Measurements from ENCODE around the gene AKAP10. TPM values are rescaled to one million over a fixed set of nuclear protein-coding genes. Genes with fewer than 3 reads are reported as not detected.
"Not testable (repeated sequence)": the region's sequence is repeated elsewhere in the genome, so short reads cannot be mapped to it uniquely, and the experiment has no call there.

The AKAP10 gene
- total RNA-seq, 2 donors from 2014 or later = 38.8 to 64.1 TPM

DNA sequence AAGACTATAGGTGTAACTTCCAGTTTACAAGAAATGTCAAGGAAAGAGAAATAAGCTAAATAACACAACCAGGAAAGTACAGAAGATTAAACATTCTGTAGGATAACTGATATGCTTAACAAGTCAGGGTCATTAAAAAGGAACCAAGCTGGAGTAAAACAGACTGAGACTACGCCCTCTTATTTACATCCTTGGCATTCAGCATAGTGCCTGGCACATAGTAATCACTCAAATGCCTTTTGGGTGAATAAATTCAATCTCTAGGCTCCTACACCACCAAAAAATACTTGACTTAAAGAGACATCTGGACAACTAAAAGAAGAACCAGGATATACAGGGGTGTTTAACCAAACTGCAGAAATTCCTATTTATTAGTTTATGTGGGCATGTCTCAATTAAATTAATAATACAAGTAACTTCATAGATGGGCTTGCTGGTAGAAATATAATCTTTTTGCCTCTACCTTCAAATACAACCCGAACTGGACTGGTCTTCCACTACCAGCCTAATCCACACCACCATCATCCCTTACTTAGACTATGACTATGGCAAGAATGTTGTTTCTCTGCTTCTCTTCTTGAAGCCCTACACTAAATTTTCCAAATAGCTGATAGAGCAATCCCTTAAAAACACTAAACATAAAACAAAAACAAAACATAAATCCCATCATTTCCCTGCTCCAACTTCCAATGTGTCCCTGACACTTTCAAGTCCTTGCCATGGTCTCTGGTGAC is 62.2 kb downstream of the AKAP10 start:
- ATAC-seq (replicated peaks) = no peak
- H3K27me3 Mint-ChIP-seq = no peaks in the 10 kb centered on the region
- H3K36me3 Mint-ChIP-seq (ENCODE audit: low read depth) = peaks cover 96% of the 10 kb centered on the region
- H3K27ac Mint-ChIP-seq = peak overlapping the region; percentile 44
- H3K4me3 Mint-ChIP-seq = no peak overlapping the region
- H3K4me1 Mint-ChIP-seq = peaks cover 11% of the 10 kb centered on the region
- H3K9me3 Mint-ChIP-seq = no peaks in the 10 kb centered on the region

DNA sequence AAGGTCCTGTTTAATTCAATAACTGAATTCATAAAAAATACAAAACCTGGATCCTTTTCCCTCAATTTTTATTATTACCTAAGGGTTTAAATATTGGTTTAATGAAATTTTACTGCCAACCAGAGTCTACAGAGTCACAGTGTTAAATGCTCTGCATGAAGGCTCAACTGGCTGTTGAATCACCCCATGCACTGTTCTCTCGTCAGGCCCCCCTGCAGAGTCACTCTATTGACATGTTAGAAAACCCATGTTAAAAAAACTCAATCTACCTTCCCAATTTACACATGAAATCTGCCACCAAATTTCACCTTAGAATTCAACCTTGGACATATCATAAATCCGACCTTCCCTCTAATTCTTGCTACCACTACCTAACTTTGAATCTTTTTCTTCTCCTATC is 66.6 kb downstream of the AKAP10 start:
- peaks cover 99% of the 10 kb centered on the region for H3K36me3 Mint-ChIP-seq (ENCODE audit: low read depth)
- H3K27ac Mint-ChIP-seq = no peak overlapping the region
- ATAC-seq (replicated peaks) = no peak

DNA sequence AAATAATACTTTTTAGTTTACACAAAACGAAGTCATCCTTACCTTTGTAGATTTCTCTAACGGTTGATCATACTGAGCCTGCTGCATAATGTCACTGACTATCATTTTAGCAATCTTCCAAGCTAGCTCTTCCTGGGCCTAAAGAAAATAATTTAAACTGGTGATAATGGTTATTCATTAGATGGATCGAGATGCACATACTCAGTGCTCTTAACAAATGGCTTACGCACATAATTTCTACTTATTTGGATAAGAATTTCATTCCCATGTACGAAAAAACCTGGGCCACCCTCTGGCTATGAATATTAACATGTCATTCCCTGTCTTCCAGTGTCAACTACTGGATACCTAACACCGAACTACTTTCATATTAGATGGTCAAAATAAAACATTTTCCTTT is 68.5 kb downstream of the AKAP10 start:
- H3K36me3 Mint-ChIP-seq (ENCODE audit: low read depth) = peaks cover 98% of the 10 kb centered on the region
- no peaks in the 10 kb centered on the region for H3K4me1 Mint-ChIP-seq
- no peak overlapping the region for H3K4me3 Mint-ChIP-seq
- no peak for ATAC-seq (replicated peaks)
- H3K27me3 Mint-ChIP-seq = no peaks in the 10 kb centered on the region
- no peaks in the 10 kb centered on the region for H3K9me3 Mint-ChIP-seq
- H3K27ac Mint-ChIP-seq = no peak overlapping the region

More for the DNA sequence above, 66.6 kb downstream of the AKAP10 start:
- Mint-ChIP-seq H3K27me3 (no peaks in the 10 kb centered on the region), H3K4me1 (peaks cover 7% of the 10 kb centered on the region), H3K4me3 (no peak overlapping the region), H3K9me3 (no peaks in the 10 kb centered on the region)

DNA sequence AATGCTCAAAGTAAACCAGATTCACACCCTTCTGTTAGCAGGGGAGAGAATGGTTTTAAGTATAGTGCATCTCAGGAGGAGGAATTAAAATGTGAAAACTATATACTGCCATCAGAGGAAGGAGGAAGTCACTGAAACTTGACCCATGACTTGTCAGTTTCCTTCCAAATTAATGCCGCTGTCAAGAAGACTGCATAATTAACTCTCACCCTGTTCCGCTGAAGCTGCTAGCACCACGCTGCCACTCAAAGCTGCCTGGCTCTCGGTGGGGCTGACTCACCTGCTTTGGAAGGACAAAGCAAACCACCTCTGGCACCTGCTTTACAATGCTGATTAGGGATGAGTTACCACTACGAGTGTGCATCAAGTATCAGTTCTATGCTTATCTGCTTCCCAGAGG is 72.1 kb downstream of the AKAP10 start:
- no peaks in the 10 kb centered on the region for H3K27me3 Mint-ChIP-seq
- H3K4me1 Mint-ChIP-seq = no peaks in the 10 kb centered on the region
- peaks cover 99% of the 10 kb centered on the region for H3K36me3 Mint-ChIP-seq (ENCODE audit: low read depth)
- no peak overlapping the region for H3K27ac Mint-ChIP-seq
- no peak overlapping the region for H3K4me3 Mint-ChIP-seq
- no peak for ATAC-seq (replicated peaks)
- H3K9me3 Mint-ChIP-seq = no peaks in the 10 kb centered on the region

DNA sequence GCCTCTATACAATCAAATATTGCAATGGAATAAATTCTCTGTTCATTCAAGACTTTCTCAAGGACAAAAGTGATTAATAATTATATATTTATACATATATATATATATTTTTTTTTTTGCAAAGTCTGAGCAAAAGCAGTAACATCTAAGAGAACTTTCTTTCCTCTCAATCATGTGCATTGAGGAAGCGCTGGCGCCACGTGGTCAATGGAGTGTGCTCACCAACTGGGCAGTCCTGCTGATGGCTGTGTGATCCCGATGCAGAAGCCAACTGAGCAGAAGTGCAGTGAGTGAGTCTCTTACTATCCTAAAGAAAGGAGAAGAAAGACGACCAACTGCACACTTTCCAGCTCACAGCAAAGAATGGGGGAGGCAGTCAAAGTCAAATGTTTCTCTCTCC is 72.7 kb downstream of the AKAP10 start:
- Mint-ChIP-seq H3K36me3 (ENCODE audit: low read depth) (peaks cover 98% of the 10 kb centered on the region), H3K4me3 (no peak overlapping the region), H3K27me3 (no peaks in the 10 kb centered on the region), H3K4me1 (no peaks in the 10 kb centered on the region), H3K27ac (no peak overlapping the region), H3K9me3 (no peaks in the 10 kb centered on the region)
- ATAC-seq (replicated peaks) = no peak

DNA sequence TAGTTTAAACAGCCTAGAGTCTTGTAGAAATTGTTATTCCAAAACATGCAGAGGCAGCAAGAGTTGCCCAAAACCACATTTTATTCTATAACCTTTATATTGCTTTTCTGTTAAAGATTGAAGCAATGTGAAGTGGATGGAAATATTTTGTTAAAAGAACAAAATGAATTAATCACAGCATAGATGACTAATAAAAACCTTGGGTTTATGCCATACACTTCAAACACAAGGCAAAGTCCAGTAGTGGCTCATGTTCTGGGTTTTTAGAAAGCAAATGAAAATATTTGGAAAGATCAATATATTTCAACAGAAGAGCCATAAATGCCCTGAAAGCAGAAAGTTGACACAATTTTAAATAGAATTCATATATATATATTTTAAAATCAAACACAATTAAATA is 73.2 kb downstream of the AKAP10 start:
- Mint-ChIP-seq H3K36me3 (ENCODE audit: low read depth) (peaks cover 93% of the 10 kb centered on the region), H3K4me1 (no peaks in the 10 kb centered on the region), H3K27ac (no peak overlapping the region), H3K4me3 (no peak overlapping the region), H3K9me3 (no peaks in the 10 kb centered on the region), H3K27me3 (no peaks in the 10 kb centered on the region)
- ATAC-seq (replicated peaks) = no peak

DNA sequence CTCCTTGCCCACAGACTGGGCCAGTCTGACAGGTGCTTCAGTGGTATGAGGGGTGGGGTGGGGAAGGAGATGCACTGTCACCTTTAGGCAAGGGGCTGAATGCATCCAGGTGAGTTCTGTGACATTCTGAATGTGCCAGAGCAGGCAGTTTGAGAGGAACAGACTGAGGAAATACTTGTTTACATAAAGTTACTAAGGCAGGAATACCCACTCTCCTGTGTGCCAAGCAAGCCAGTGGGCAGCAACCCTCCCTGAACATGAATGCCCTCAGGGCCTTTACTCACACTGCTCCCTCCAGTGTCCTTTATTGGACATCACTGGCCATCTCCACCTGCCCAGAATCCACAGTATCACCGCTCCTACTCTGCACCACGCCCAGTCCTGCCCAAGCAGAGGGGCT is 76.8 kb downstream of the AKAP10 start:
- no peak for ATAC-seq (replicated peaks)
- Mint-ChIP-seq H3K27me3 (no peaks in the 10 kb centered on the region), H3K9me3 (no peaks in the 10 kb centered on the region), H3K4me3 (no peak overlapping the region), H3K4me1 (peaks cover 8% of the 10 kb centered on the region), H3K36me3 (ENCODE audit: low read depth) (peaks cover 57% of the 10 kb centered on the region), H3K27ac (no peak overlapping the region)

DNA sequence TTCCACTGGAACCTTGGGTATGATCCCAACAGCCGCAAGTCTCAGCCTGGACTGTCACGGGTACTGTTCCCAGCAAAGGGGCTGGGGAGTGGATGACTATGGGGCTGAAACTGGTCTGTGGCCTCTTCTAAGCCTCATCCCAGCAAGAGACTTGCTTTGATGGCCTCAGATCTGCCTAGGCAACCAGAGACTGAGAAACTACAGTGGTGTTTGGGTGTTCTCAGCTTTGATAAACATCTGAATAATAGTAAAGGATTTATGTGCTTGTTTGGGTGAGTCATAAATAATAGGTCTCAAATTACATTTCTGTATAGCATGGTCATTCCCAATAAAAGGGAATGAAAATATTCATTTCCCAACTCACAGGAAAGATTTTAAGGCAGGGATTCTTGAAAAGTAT is 79.7 kb downstream of the AKAP10 start:
- Mint-ChIP-seq H3K36me3 (ENCODE audit: low read depth) (peaks cover 29% of the 10 kb centered on the region), H3K27me3 (no peaks in the 10 kb centered on the region), H3K9me3 (no peaks in the 10 kb centered on the region), H3K27ac (no peak overlapping the region), H3K4me3 (no peak overlapping the region), H3K4me1 (peaks cover 8% of the 10 kb centered on the region)
- peak; percentile 28 for ATAC-seq (replicated peaks)

DNA sequence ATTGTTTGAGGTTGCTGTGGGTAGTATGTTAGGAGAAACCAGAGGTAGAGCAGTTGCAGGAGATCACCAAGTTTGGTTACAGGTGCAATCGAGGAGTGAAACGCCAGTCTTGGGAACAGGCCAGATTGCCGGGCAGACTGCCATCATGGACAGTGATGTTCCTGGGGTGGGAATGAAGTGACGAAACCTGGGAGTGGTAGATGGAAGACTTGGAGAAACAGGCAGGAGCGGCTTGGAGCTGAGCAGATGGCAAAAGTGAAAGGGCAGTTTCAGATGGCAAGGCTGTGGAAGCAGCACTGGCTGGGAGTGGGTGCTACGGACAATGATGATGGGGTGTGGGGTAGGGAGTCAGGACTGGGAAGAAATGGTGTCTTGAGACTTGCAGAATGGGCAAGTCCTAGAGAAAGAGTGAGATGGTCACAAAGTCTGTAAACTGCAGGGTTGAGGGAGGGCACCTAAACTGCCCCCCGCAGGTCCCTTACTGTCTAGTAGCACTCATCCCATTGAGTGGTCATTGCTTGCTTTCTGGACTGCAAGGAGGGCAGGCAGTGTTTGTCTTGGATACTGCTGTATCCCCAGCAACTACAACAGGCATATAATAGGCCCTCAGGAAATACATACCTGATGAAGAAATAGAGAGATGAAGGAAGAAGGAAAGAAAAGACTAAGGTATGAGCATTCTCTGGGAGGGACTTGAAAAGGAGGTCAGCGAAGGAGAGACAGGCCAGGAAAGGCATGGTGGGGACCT is 80.4 kb downstream of the AKAP10 start:
- no peaks in the 10 kb centered on the region for H3K27me3 Mint-ChIP-seq
- H3K4me1 Mint-ChIP-seq = peaks cover 8% of the 10 kb centered on the region
- peak overlapping the region; percentile 1 for H3K27ac Mint-ChIP-seq
- H3K9me3 Mint-ChIP-seq = no peaks in the 10 kb centered on the region
- H3K4me3 Mint-ChIP-seq = no peak overlapping the region
- no peak for ATAC-seq (replicated peaks)
- H3K36me3 Mint-ChIP-seq (ENCODE audit: low read depth) = peaks cover 23% of the 10 kb centered on the region

DNA sequence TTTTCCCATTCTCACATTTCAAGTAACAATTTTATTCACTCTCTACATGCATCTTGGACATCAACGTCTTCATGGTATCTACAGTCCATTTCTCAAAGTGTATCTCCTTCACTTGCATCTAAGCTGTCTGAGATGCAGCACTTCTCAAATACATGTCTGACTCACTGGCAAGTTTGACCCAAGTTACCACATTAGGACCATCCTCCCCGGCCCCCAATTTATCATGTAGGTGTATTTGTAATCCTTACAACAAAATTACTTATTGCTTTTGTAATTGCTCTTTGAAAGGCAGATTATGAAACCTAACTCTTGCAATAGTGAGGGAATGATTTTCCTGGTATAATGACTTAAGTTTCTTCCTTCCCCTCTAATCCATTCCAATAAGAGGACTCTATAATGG is 80.9 kb downstream of the AKAP10 start:
- Mint-ChIP-seq H3K4me3 (no peak overlapping the region), H3K36me3 (ENCODE audit: low read depth) (peaks cover 17% of the 10 kb centered on the region), H3K27ac (peak overlapping the region; percentile 1), H3K27me3 (no peaks in the 10 kb centered on the region), H3K9me3 (no peaks in the 10 kb centered on the region), H3K4me1 (peaks cover 8% of the 10 kb centered on the region)
- no peak for ATAC-seq (replicated peaks)

DNA sequence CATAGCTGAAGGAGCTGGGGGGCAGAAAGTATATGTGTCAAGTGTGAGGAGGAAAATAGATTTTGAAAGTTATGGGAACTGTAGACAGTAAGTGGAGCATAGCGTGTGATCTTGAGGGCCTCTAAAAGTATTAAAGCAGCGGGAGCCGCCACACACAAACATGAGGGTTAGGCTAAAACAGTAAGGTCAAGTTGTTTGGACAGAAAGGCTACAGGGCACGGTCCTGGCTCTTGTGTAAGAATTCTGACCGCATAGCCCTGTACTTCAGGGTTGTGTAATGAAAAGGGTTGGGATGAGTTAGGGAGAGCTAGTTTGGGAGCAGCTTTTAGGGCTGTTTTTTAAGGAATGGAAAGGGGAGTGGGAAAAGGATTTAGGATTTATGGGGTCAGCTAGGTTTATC is 87.1 kb downstream of the AKAP10 start:
- ATAC-seq (replicated peaks); H3K36me3 Mint-ChIP-seq (ENCODE audit: low read depth); H3K9me3 Mint-ChIP-seq; H3K4me3 Mint-ChIP-seq; H3K4me1 Mint-ChIP-seq; H3K27ac Mint-ChIP-seq; H3K27me3 Mint-ChIP-seq: not testable (repeated sequence)

DNA sequence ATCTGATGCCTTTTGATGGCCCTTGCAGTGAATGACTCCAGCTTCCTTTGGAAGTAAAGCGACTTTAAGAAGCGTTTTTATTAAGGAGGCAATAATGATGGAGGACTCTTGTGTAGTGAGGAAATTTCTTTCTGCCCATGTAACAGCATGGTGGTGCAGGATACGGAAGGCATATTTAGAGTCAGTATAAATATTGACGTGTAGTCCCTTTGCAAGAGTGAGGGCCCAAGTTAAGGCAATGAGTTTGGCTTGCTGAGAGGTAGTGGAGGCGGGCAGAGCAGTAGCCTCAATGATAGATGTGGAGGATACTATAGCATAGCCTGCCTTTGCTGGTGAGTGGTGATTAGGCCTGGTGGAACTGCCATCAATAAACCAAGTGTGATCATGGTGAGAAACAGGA is 87.6 kb downstream of the AKAP10 start:
- not testable (repeated sequence) for H3K9me3 Mint-ChIP-seq; H3K27me3 Mint-ChIP-seq; H3K36me3 Mint-ChIP-seq (ENCODE audit: low read depth); H3K4me3 Mint-ChIP-seq; H3K4me1 Mint-ChIP-seq; ATAC-seq (replicated peaks); H3K27ac Mint-ChIP-seq

DNA sequence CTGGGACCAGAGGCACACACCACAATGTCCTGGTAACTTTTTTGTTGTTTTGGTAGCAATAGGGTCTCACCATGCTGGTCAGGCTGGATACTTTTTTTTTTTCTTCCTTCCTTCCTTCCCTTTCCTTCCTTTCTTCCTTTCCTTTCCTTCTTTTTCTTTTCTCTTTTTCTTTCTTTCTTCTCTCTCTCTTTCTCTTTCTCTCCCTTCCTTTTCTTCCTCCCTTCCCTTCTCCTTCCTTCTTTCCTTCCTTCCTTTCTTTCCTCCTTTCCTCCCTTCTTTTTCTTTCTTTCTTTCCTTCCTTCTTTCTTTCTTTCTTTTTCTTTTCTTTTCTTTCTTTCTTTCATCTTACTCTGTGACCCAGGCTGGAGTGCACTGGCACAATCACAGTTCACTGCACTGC is 91.5 kb downstream of the AKAP10 start:
- Mint-ChIP-seq H3K27ac (no peak overlapping the region), H3K36me3 (ENCODE audit: low read depth) (no peaks in the 10 kb centered on the region), H3K27me3 (no peaks in the 10 kb centered on the region), H3K9me3 (no peaks in the 10 kb centered on the region), H3K4me1 (no peaks in the 10 kb centered on the region), H3K4me3 (no peak overlapping the region)
- no peak for ATAC-seq (replicated peaks)

DNA sequence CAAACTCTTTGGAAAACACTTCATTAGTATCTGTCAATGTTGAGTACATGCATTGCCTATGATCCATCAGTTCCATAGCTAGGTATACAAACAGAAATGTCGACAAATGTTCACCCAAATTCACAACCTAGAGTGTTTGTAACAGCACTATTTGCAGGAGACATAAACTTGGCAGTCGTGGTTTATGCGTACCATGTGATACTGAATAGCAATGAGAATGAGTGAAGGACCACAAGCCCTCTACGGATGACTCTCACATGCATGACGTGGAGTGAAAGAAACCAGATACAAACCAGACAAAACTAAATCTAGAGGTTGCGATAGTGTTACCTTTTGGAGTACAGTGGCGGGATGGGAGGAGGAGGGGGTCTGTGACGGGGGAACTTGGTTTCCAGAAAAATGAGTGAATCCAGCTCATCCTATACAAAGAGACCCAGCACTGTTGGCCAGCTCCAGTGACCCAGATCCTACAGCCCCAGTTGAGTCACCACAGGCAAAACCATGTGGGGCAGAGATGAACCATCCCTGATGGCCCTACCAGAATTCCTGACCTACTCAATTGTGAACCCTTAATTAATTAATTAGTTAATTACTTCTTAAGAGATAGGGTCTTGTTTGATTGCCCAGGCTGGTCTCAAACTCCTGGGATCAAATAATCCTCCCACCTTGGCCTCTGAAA is 94.0 kb downstream of the AKAP10 start:
- peaks cover 3% of the 10 kb centered on the region for H3K4me1 Mint-ChIP-seq
- peak; percentile 95 for ATAC-seq (replicated peaks)
- no peaks in the 10 kb centered on the region for H3K9me3 Mint-ChIP-seq
- H3K36me3 Mint-ChIP-seq (ENCODE audit: low read depth) = no peaks in the 10 kb centered on the region
- H3K27me3 Mint-ChIP-seq = no peaks in the 10 kb centered on the region
- no peak overlapping the region for H3K27ac Mint-ChIP-seq
- no peak overlapping the region for H3K4me3 Mint-ChIP-seq

DNA sequence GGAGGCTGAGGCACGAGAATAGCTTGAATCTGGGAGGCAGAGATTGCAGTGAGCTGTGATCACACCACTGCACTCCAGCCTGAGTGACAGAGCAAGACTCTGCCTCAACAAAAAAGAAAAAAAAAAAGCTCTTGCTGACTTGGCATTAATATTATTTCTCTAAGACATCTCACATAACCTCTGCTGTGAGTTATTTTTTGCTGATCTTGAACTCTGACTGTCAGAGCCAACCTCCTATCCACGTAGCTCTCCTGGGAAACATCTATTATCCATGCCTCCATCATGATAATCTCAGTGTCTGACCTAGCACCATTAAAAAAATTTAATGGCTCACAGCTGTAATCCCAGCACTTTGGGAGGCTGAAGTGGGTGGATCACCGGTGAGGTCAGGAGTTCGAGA is 97.2 kb downstream of the AKAP10 start:
- H3K4me3 Mint-ChIP-seq = no peak overlapping the region
- ATAC-seq (replicated peaks) = no peak
- peaks cover 24% of the 10 kb centered on the region for H3K4me1 Mint-ChIP-seq
- H3K9me3 Mint-ChIP-seq = no peaks in the 10 kb centered on the region
- no peak overlapping the region for H3K27ac Mint-ChIP-seq
- no peaks in the 10 kb centered on the region for H3K36me3 Mint-ChIP-seq (ENCODE audit: low read depth)
- no peaks in the 10 kb centered on the region for H3K27me3 Mint-ChIP-seq
